Smooth muscle cell of the brain vasculature (primary cell): Measurements from ENCODE around the gene PLCD3.

ENCODE experiments used
- DNase-seq: peaks from one replicate; pipeline ENCODE4 v3.0.0-alpha.2; 2012; ENCODE audit warnings: low read depth, low spot score

Gene PLCD3

DNA sequence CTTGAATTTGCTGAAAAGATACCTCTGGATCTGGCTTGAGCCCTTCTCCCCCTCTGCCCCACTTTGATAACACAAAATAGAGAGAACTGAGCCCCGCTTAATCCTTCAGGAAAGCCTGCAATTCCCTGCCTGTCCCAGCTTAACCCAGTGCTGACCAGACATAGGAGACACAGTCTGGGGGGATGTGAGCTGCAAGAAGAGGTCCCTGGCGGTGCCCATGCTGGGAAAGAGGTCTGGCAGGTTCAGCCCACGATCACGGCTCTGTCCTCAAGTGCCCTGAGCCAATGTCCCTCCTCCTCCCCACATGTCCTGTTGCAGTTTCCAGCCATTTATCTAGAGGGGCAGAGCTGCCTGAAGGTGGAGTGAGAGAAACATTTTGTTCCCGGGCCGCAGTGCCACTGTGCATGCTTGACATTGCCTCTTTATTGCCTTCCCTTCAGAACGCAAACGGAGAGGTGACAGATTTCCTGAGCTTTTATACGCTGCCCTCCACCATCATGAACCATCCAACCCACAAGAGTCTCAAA, 29.0 kb downstream of the PLCD3 start:
- DNase-seq, result no peak

DNA sequence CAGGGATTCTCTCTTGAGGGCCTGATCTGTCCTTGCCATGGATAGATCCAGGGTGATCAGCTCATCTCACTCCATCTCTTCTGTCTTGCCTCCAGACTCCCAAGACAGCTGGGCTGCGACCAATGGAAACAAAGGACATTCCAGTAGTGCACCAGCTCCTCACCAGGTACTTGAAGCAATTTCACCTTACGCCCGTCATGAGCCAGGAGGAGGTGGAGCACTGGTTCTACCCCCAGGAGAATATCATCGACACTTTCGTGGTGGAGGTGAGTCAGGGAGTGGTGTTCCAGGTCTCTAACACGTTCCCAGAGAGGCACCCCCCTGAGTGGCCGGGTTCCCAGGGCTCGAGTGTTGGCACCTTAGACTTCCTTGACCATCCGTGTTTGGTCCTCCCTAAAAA, 29.5 kb downstream of the PLCD3 start:
- no peak for DNase-seq

DNA sequence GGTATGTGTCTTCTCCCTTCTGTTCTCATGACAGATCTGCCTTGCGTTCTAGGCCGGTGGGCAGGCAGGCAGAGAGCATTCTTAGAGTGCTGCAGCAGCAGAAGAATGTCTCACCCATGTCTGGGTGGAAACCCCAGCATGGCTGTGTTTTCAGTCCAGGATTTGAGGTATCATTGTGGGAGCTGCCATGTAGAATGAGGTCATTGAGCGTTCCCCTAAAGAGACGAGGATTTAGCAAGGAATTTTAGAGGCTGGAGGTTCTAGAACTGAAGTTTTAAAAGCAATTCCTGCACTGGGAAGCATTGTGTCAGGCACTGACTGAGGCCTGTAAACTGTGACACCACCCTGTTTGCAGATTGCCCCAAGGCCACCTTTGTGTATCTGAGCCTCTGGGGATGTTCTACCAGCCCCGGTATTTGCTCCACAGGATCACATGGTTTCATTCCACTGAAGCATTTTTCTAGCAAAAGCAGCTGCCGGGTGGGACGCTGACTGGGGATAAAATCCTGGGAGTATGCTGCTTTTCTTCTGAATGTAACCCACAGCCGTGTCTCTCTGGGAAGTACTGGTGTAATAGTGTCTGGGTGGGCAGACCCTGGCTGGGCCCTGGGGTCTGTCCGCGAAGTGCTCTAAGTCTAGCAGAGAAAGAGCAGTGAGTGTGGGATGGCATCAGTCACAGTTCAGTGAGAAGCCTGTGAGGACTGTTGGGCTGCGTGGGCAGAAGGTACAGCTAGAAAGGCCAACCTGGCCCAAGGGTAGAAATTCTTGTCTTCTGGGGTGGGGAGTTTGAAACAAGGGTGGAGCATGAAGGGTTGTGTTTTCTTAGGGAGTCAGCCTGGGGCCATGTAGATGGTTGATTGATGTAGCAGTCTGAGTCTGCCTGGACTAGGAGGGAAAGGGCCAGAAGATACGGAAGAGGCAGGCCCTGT, 30.2 kb downstream of the PLCD3 start:
- no peak for DNase-seq

DNA sequence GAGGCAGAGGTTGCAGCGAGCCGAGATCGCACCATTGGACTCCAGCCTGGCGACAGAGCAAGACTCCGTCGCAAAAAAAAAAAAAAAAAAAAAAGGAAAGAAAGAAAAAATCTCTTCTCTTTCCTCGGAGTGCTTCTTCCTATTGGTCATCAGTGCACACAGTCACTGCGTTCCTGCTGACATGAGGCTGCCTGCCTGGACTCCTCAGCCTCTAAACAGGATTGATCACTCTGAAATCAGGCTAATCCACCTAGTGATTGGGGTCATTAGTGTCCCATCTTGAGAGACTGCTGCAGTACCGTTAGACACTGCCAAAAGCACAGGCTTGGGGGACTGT, 30.8 kb downstream of the PLCD3 start:
- no peak for DNase-seq

DNA sequence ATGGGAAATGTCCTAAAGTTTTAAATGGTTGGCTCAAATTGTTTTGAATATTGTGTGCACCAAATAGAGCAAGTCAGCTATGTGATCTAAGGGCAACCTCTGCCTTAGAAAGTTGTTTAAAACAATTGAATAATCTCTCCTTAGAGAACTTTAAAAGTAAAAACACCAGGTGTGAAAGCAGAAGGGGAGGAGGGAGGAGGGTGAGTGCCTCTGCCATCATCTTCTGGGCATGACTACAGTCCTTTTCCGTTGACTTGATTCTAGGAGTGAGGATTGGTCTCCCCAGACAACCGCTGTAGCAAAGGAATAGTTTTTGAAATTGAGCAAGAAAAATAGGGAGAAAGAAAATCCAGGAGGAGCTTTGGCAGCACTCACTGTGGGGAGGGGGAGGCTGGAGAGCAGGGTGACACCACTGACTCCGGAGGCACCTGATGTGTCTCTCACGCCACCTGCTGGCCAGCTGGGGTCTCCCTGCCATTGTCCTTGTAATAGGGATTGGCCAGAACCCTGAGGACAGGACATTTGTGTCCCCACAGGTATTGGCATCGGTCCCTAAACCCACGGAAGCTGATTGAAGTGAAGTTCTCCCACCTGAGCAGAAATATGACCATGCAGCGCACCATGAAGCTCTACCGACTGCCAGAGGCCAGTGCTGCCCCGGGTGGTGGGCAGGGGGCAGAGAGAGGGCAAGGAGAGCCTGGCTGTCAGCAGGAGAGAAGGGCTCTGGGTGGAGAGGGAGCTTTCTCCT, 33.3 kb downstream of the PLCD3 start:
- no peak for DNase-seq

DNA sequence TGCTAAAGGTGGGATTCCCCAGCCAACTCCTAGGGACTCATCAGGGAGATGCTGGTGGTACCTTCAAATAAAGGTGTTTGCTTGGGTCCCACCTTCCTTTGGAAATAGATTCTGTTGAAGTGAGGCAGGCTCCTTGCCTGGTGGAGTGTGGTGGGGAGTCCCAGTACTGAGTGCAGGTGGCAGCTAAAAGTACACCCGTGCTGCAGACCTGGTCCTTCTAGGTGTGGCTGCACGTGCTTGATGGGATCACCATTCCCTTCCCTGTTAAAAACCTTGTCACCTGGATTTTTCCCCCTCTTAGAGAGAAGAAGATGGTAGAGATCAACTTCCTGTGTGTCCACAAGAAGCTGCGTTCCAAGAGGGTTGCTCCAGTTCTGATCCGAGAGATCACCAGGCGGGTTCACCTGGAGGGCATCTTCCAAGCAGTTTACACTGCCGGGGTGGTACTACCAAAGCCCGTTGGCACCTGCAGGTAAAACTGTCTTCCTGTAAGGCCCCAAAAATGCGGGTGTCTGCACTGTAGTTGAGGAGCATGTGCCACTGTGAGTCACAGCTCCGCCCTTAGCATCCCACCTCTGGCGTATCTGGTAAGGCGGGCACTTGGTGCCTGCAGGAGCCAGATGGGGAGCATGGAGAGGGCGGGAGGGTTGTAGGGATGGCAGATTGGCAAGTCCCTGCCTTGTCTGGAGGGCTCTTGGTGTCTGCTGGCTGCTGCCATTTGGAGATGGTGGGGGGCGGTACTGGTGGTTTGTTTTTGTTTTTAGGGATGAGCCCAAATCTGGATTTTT, 34.0 kb downstream of the PLCD3 start:
- no peak for DNase-seq

DNA sequence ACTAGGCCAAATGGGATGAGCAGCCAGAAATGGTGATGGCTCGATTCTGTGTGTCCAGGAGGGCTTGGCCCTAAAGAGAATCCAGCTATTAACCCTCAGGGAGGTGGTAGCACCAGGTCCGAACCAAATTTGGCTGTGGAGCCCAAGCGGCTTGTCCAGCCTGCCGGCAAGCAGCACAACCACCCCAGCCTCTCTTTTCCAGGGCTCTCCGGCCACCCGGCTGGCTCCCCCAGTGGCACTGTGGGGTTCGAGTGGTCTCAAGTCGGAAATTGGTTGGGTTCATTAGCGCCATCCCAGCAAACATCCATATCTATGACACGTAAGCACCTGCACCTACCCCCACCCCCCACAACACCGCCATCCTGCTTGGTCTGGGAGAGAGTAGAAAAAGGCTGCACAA, 35.4 kb downstream of the PLCD3 start:
- DNase-seq, result no peak

DNA sequence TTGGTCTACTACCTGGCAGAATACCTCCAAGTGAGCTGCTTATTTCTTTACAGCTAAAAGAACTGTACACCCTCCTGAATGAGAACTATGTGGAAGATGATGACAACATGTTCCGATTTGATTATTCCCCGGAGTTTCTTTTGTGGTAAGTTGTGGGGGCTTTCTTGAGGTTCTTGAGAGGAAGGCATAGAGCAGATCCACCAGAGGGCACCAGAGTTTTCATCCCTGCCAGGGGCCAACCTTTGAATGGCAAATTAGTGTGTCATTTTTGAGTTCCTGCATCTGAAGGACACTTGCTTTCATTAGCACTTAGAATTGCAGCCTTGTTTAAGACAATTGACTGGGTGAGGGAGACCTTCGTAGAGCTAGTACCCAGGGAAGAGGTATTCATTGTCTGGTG, 36.2 kb downstream of the PLCD3 start:
- DNase-seq, result no peak

DNA sequence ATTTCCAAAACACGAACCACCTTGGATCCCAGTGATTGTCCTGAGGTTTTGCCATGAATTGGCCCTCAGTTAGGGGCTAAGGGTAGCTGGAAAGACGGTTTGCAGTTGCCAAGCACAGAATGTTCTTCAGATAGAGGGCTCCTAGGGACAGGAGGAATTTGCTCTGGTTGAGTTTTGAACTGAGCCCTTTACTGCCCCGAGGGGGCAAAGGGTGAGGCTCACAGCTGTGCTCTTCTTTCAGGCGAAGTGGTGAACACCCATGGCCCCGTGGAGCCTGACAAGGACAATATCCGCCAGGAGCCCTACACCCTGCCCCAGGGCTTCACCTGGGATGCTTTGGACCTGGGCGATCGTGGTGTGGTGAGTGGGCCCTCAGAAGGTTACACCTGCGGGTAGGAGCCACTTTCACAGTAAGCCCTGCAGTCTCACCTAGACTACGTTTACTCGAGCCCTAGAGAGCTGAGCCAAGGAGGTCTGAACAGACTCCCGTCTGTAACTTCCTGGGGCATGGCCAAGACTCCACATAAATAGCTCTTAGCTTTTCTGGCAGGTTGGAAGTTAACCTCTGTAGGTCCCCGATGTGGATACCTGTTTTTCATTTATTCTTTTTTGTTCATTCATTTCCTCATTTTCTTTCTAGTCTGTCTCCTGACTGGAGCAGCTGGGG, 38.7 kb downstream of the PLCD3 start:
- no peak for DNase-seq

DNA sequence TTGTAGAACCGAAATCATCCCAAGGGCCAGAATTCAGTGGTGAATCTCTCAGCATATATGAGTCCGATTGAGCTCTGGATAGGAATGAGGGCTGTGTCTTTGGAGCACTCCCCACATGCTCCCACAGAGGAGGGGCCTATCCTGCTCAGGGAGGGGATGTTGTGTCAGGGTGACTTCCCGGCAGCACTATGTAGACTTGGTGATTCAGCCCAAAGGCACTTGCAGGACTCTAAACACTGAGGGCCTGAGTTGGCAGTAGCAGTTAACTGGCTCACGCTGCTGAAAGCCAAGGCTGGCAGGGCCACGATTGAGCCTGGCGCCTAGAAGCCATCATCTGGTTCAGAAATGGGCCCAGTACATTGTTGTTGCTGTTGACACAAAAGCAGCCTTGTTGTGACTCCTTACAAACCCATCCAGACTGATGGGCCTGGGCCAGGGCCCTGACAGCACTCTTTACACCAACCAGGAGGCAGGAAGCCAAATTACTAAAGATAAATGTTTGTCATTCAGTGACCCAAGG, 39.3 kb downstream of the PLCD3 start:
- DNase-seq, result peak; percentile 88

DNA sequence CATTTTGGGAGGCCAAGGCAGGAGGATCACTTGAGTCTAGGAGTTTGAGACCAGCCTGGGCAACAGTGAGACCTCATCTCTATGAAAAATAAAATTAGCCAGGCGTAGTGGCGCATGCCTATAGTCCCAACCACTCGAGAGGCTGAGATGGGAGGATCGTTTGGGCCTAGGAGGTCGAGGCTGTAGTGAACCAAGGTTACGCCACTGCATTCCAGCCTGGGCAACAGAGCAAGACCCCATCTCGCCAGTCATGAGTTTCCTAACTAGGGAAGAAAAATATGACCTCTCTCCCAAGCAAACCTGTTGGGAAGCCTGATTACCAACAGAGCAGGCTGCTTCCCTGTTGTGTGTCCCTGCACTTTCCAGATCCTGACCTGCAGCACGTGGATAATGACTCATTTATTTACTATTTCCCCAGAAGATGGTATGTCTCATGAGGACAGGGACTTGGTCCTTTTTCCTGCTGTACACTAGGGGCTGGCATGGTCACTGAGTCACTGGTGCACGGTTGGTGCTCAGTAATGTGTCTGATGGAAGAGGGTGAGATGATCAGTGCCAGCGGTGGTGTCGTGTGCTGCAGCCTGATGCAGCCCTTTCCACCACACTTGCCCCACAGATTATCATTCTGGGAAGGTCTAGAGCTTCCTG, 40.4 kb downstream of the PLCD3 start:
- DNase-seq, result no peak

DNA sequence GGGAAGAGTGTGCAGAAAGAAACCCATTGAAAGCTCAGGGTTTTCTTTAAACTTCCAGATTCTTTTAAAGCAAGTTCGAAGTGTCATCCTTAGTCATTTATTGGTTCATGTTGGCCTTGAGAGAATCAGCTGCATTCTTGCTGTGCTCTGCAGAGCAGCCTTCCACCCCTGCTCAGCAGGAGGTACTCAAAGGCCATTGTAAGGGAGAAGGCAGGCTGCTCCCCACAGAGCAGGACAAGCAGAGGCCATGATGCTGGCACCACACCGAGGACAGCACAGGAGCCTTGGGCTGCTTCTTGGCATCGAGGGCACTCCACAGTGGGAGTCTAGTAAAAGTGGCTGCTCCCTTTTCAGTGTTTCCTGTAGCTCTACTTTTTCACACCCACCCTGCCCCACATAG, 41.6 kb downstream of the PLCD3 start:
- no peak for DNase-seq

DNA sequence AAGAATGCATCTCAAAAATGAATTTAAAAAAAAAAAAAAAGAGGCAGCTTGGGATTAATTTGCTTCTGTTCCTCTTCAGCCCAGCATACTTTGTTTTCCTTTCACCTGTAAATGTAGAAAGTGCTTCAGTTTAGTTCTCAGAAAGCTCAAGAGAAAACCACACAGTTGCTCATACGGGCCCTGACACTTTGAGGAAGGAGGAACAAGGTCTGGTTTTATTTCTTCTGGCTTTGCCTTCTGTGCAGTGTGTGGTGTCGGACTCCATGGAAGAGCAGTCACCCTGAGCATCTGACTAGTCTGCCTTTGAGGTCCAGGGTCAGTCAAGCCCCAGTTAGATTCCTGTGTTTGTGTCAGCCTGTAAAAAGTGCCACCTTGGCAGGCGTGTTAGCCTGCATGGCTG, 43.6 kb downstream of the PLCD3 start:
- no peak for DNase-seq

DNA sequence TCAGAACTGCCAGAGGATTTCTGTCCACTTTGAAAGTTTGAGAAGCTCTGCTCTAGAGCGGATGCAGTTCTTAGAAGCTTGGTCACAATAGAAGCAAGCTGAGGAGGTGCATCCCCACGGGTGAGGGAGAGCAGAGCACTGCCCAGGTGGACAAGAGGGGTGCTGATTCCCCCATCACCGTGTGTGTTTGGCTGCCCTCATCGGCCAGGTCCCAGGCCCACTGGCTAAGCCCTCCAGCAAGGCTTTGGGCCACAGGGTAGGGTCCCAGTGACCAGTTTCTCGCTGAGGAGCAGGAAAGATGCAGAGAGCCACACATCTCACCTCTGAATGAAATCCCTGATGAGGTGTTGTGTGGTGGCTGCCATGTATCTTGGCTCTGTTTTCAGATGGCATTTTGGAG, 44.3 kb downstream of the PLCD3 start:
- DNase-seq, result no peak

DNA sequence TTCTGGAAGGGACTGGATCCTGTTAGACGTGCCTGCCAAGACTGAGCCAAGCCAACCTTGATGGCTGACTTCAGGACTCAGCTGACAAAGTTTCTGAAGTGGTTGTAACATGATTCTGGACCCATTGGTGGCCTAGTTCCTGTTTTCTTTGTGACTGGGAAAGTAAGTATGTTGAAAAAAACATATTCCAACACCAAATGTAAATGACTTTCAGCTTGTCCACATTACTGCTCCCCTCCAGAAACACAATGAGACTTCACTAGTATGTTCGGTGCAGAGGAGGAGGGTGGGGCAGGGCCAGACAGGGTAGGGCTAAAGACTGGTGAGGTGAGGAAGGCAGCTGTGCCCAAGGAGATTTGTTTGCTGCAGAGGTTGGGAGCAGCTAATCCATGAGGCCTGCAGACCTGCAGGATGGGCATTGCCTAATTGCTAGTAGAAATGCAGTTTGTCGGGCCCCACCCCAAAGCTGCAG, 44.8 kb downstream of the PLCD3 start:
- DNase-seq, result no peak

DNA sequence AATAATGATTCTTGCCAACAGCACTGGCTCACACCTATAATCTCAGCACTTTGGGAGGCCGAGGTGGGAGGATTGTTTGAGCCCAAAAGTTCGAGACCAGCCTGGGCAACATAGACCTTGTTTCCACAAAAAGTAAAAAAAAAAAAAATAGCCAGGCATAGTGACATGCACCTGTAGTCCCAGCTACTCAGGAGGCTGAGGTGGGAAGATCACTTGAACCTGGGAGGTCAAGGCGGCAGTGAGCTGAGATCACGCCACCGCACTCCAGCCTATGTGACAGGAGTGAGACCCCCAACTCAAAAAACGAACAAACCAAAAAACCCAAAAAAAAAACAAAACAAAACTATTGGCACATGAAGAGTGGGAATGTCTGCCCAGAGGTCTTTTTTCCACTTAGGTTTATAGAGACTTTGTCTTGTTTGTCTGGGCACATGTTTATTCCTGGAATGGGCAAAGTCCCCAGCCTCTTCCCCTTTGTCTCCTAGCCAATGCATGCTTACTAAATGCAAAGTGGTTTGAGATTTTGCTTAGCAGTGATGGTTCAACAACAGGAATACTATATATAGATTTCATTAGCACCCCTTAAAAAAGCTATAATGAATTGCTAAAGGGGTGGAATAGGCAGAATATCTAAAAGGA, 45.3 kb downstream of the PLCD3 start:
- DNase-seq, result no peak

DNA sequence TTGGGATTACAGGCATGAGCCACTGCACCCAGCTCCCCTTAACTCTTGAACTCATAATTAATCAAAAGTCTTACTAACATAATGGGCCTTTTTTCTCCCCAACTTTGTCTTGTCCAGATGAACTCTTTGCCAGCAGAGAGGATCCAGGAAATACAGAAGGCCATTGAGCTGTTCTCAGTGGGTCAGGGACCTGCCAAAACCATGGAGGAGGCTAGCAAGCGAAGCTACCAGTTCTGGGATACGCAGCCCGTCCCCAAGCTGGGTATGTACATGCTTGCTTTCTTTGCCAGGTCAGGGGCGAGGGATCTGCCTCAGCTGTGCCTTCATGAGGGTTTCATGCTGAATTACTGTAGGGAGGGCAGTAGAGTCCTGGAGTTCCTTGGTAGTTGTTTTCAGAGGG, 45.9 kb downstream of the PLCD3 start:
- DNase-seq, result no peak

DNA sequence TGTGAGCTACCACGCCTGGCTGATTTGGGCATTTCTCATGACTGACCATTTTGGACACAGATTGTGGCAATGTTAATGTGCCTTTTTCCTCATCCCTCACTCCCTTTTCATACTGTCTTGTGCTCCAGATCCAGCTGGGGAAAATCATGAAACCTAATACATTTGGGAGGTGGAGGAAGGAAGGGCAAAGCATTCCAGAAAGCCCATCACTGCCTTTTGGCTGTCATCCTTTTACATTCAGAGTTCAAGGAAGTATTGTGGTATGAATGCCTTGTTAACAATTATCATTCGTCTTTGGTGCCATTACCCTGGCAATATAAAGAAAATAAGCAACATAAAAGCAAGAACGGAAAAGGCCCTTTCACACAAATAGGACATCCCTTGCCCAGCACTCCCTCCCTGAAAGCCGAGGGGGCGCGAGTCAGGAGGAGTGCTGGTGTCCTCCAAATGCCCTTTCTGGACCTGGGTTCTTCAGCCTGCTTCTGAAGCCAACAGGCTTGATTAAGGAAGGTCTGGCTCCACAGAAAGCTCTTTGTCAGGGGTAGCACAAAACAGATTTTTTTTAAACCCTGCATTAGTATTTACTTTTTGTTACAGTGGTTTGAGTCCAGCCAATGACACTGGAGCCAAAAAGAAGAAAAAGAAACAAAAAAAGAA, 51.1 kb downstream of the PLCD3 start:
- DNase-seq, result no peak

DNA sequence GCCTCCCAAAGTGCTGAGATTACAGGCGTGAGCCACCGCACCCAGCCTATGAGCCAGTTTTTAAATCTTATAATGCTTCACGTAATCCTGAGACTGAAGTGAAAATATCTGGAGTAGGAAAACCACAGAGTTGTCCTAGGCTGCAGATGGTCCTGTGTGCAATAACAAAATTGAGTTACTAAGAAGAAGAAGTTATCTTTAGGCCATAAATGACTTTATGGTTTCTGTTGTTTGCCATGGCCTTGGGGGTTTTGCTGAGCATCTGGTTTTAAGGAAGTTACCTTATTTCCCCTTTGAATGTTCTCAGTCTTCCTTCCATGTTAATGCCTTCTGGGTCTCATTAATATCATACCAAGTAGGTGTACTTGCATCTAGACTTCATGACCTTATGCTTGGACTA, 54.7 kb downstream of the PLCD3 start:
- no peak for DNase-seq
